GM12865 (cell line): ENCODE results near the gene HDAC9.
"Not testable (repeated sequence)": the region's sequence is repeated elsewhere in the genome, so short reads cannot be mapped to it uniquely, and the experiment has no call there.

Experiments used
- DNase-seq: peaks from one replicate; pipeline ENCODE4 v3.0.0; 2010; ENCODE audit warnings: low read depth
- H3K4me3 ChIP-seq: 2 replicates; pipeline ENCODE4 v1.5.1; 2011; ENCODE audit warnings: mild to moderate bottlenecking, low read depth, low read length, control low read depth
- TF ChIP-seq, protein P1 (sequence below): IDR thresholded peaks from 2 replicates; pipeline ENCODE4 v1.5.1; 2011; ENCODE audit warnings: low read length, control low read depth, low read depth, inconsistent platforms; ENCODE audit not compliant: insufficient read depth; ENCODE audit errors: missing control alignments

The HDAC9 gene

DNA sequence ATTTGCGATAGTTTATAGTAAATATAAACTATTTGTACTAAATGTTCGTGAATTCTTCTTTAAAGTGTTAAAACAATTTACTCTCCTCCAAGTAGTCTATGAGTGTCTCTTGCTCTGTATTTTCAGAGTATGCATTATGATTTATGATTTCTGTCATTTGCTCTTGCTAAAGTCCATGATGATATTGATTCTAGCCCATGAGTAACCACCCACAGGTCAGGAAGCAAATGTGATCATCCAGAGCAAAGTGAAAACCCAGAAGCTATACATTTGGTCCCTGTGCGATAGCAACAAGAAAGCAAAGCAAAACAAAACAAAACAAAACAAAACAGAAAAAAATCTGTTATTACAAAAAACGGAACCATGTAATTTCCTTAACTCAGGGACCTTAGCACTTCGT is 225.9 kb downstream of the HDAC9 start:
- H3K4me3 ChIP-seq, result no peak overlapping the region
- TF ChIP-seq, protein P1, sequence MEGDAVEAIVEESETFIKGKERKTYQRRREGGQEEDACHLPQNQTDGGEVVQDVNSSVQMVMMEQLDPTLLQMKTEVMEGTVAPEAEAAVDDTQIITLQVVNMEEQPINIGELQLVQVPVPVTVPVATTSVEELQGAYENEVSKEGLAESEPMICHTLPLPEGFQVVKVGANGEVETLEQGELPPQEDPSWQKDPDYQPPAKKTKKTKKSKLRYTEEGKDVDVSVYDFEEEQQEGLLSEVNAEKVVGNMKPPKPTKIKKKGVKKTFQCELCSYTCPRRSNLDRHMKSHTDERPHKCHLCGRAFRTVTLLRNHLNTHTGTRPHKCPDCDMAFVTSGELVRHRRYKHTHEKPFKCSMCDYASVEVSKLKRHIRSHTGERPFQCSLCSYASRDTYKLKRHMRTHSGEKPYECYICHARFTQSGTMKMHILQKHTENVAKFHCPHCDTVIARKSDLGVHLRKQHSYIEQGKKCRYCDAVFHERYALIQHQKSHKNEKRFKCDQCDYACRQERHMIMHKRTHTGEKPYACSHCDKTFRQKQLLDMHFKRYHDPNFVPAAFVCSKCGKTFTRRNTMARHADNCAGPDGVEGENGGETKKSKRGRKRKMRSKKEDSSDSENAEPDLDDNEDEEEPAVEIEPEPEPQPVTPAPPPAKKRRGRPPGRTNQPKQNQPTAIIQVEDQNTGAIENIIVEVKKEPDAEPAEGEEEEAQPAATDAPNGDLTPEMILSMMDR, result no peak
- DNase-seq, result no peak

DNA sequence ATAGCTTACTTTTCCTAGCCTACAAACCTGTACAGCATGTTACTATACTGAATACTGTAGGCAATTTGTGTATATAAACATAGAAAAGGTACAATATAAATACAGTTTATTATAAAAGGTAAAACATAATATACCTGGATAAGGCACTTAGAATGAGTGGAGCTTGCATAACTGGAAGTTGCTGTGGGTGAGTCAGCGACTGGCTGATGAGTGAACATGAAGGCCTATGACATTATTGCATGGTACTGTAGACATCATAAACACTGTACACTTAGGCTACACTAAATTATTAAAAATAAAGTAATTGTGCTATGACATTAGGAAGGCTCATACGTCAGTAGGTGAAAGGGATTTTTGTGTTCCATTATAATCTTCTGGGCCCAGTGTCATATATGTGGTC is 228.8 kb downstream of the HDAC9 start:
- no peak overlapping the region for H3K4me3 ChIP-seq
- no peak for DNase-seq
- TF ChIP-seq, protein P1, result no peak

DNA sequence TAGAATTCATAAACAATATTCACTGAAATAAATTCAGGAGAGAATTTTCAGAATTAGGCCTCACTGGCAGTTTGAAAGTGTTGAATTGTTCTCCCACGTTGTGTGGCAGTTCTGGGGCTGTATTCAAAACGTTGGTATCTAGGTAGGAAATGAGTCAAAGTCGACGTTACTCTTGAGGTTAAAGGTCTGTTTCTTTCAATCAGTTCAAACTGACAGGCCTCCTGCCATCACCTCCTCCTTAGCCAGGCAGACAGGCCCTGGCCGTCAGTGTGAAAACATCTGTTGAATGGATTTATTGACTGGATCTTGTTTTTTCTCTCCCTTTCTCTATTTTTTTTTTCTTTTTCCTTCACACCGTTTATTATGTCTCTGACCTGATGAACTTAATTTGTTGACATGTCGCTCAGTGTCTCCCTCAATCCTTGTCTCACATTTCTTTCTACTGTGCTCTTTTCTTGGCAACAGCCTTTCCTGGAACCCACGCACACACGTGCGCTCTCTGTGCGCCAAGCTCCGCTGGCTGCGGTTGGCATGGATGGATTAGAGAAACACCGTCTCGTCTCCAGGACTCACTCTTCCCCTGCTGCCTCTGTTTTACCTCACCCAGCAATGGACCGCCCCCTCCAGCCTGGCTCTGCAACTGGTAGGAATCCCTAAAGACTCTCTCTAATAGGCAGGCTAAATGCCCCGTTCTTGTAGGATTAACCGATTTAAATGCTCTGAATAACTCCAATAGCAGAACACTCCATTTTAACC is 231.7 kb downstream of the HDAC9 start:
- TF ChIP-seq, protein P1, result no peak
- H3K4me3 ChIP-seq, result no peak overlapping the region
- no peak for DNase-seq

DNA sequence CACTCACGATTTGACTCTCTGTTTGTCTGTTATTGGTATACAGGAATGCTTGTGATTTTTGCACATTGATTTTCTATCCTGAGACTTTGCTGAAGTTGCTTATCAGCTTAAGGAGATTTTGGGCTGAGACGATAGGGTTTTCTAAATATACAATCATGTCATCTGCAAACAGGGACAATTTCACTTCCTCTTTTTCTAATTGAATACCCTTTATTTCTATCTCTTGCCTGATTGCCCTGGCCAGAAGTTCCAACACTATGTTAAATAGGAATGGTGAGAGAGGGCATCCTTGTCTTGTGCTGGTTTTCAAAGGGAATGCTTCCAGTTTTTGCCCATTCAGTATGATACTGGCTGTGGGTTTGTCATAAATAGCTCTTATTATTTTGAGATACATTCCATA is 240.5 kb downstream of the HDAC9 start:
- not testable (repeated sequence) for H3K4me3 ChIP-seq, DNase-seq

DNA sequence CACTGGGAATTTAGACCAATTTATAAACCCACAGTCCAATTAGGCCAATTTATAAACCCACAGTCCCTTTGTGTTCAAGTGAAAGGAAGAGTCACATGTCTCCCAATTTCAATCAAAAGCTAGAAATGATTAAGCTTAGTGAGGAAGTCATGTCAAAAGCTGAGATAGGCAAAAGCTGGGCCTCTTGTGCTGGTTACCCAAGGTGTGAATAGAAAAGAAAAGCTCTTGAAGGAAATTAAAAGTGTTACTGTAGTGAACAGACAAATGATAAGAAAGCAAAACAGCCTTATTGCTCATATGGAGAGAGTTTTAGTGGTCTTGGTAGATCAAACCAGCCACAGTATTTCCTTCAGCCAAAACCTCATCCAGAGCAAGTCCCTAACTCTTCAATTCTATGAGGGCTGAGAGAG is 245.0 kb downstream of the HDAC9 start:
- TF ChIP-seq, protein P1, result no peak
- DNase-seq, result peak; percentile 14
- no peak overlapping the region for H3K4me3 ChIP-seq

DNA sequence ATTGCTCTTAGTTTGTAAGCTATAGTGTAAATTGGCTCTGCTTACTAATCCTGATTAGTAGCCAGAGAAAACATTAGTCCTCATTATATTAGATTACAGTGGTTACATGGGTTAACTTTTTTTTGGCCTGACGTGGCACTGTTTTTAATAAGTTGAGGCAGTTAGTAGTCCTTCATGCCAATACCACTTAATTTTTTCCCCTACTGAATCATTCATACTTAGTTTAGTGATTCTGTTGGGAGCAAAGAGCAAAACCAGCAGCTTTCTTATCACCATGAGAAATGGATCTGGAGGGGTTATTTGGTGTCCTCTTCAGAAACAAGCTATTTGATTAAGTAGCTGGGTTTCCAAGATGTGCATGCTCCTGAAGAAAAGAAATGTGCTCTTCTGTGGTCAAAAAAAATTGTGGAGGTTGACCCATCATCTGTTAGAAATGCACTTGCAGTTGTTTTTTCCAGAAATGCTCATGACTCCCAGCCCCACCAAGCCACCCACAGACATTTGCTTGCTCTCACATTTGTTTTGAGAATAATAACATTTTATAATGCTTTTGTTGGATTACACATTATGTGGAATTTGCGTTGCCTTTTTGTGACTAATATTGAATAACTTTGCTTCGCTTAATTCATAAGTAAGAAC is 258.5 kb downstream of the HDAC9 start:
- no peak for DNase-seq
- TF ChIP-seq, protein P1, result no peak
- no peak overlapping the region for H3K4me3 ChIP-seq

DNA sequence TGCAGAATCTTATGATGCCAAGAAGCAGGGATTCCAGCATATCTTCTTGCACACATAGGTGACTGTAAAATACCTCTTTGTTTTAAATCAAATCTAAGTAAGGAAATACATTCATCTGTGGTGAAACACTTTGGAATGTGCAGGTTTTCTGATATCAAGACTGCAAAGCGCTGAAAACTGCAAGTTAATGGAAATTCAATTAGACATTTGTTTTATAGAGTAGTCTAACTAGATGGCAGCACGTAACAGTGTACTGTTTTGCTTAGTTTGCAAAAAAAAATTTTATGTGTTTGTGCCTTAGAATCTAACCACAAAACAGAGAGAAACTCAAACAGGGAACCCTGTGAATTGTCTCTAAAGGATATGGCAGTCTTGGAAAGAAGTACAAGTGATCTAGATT is 259.2 kb downstream of the HDAC9 start:
- TF ChIP-seq, protein P1, result no peak
- H3K4me3 ChIP-seq, result no peak overlapping the region
- DNase-seq, result no peak
